ENCODE results near the gene ZNF746. TPM values are rescaled to one million over a fixed set of nuclear protein-coding genes. Genes with fewer than 3 reads are reported as not detected.

Gene ZNF746
- total and polyA plus RNA-seq, 9 of the 15 experiments (the other 6 are each of a cell fraction or from before 2014, with no cell fraction given) = 1.7 to 31.6 (median 13.3) TPM

GRCh38 chr7:149497467-149498261 lies at the start of gene ZNF746 (continued):
- TF ChIP-seq THRB (CRISPR knock-in tag; conservative IDR thresholded peaks at IDR 0.05) (no peak), GATAD2B (IDR thresholded peaks at IDR 0.05; ENCODE audit: borderline replicate concordance) (peak; percentile 93), MTA3 (IDR thresholded peaks at IDR 0.05; ENCODE audit: borderline replicate concordance) (peak; percentile 72; the same call in 1 of the 2 replicates), GABPB1 (CRISPR knock-in tag; IDR thresholded peaks at IDR 0.05) (peak; percentile 36), PBX2 (CRISPR knock-in tag; IDR thresholded peaks at IDR 0.05; ENCODE audit: low read depth) (no peak), PBX2 (tag; conservative IDR thresholded peaks at IDR 0.05; ENCODE audit: low read depth) (no peak), NBN (IDR thresholded peaks at IDR 0.05; ENCODE audit: low read depth) (no peak), ARHGAP35 (IDR thresholded peaks at IDR 0.05; ENCODE audit: partially characterized antibody) (no peak), ZNF282 (CRISPR knock-in tag; IDR thresholded peaks at IDR 0.05) (no peak), VEZF1 (CRISPR knock-in tag; IDR thresholded peaks at IDR 0.05) (peak; percentile 98), IRF9 (tag; IDR thresholded peaks at IDR 0.05) (no peak), ZNF384 (IDR thresholded peaks at IDR 0.05; ENCODE audit: low read depth, low read length) (no peak), CTCFL (IDR thresholded peaks at IDR 0.05; ENCODE audit: borderline replicate concordance, insufficient read depth, low read depth, low read length, poor library complexity, severe bottlenecking) (peak; percentile 62), SMAD2 (IDR thresholded peaks at IDR 0.05; ENCODE audit: low read depth, low read length) (no peak), MED1 (CRISPR knock-in tag; IDR thresholded peaks at IDR 0.05; ENCODE audit: borderline replicate concordance) (no peak), ZNF431 (CRISPR knock-in tag; IDR thresholded peaks at IDR 0.05) (peak; percentile 55; the same call in 1 of the 2 replicates), FOSL1 (tag; conservative IDR thresholded peaks at IDR 0.05) (0 out of 2 replicates have a peak, but pooled peaks have one; percentile 42), GTF2B (IDR thresholded peaks at IDR 0.05; ENCODE audit: extremely low read depth, insufficient read length) (no peak)

Data from K562 (cell line).